H1 (cell line): Measurements from ENCODE around the gene MOB1B. TPM values are rescaled to one million over a fixed set of nuclear protein-coding genes. Genes with fewer than 3 reads are reported as not detected.

Experiments
- CTCF ChIP-seq, 3 experiments: IDR thresholded peaks; 1 replicate in 2 of 3; 2 replicates in 1 of 3; pipeline versions ENCODE4 v1.5.1 to v1.6.1; 2011; ENCODE audit warnings: low read length in 3 of 3, mild to moderate bottlenecking in 3 of 3, inconsistent platforms in 2 of 3, low read depth in 1 of 3, moderate library complexity in 1 of 3; ENCODE audit not compliant: insufficient read depth in 1 of 3; ENCODE audit errors: control extremely low read depth in 1 of 3
- EGR1 ChIP-seq: IDR thresholded peaks from 2 replicates; pipeline ENCODE4 v1.6.1; 2011; ENCODE audit warnings: low read depth, low read length, borderline replicate concordance
- FOSL1 ChIP-seq: IDR thresholded peaks from 2 replicates; pipeline ENCODE4 v1.6.1; 2011; ENCODE audit warnings: mild to moderate bottlenecking, low read depth, low read length, moderate library complexity; ENCODE audit not compliant: insufficient read depth
- POU5F1 ChIP-seq: IDR thresholded peaks from 2 replicates; pipeline ENCODE4 v1.6.1; 2011; ENCODE audit warnings: low read depth, mild to moderate bottlenecking, low read length, moderate library complexity
- SIX5 ChIP-seq: IDR thresholded peaks from 2 replicates; pipeline ENCODE4 v1.6.1; 2011; ENCODE audit warnings: mild to moderate bottlenecking, low read depth, low read length
- TAF1 ChIP-seq: IDR thresholded peaks from 2 replicates; pipeline ENCODE4 v1.6.1; 2011; ENCODE audit warnings: mild to moderate bottlenecking, low read depth, low read length
- polyA plus RNA-seq, 7 experiments: library from polyadenylated mRNA; depleted of rRNA in 3 of 7; stranded (reverse) in 5 of 7; unstranded in 2 of 7; fragments of >200 nt in 5 of 7; fragments of 200-250 nt in 2 of 7; gene quantifications; 1 replicate in 5 of 7; 2 replicates in 1 of 7; 4 replicates in 1 of 7; pipeline versions ENCODE4 v1.2.1 to v1.2.3, GENCODE V29; 2011 to 2013; ENCODE audit warnings: missing spikeins in 2 of 7, mixed read lengths in 2 of 7
- total RNA-seq: library from RNA; stranded (reverse); fragmentation: NEBNext Ultra II Directional; extraction: Animal tissue kit (Norgen Biotek cat#: 25700); gene quantifications from 2 replicates; pipeline ENCODE4 v1.2.1, GENCODE V29; 2021

Gene MOB1B
- total and polyA plus RNA-seq, 2 of the 8 experiments (the other 6 are each of a cell fraction or from before 2014, with no cell fraction given) = 3.8 to 33.5 TPM

- TF ChIP-seq CTCF (IDR thresholded peaks at IDR 0.05; ENCODE audit: control extremely low read depth in 1 of 3, insufficient read depth in 1 of 3, low read depth in 1 of 3, low read length in 3 of 3) (no peak), TAF1 (no peak), SIX5 (no peak), FOSL1 (no peak), POU5F1 (no peak), EGR1 (no peak)
- TF ChIP-seq, all 59 proteins: peak for 0
Measured at GRCh38 chr4:70976252-70976651, 74.1 kb downstream of the MOB1B start (continued).
